ENCODE data around the gene RNPEP. TPM values are rescaled to one million over a fixed set of nuclear protein-coding genes. Genes with fewer than 3 reads are reported as not detected.
"Not testable (repeated sequence)": the region's sequence is repeated elsewhere in the genome, so short reads cannot be mapped to it uniquely, and the experiment has no call there.

The RNPEP gene
- total and polyA plus RNA-seq, 8 donors: 23.3 to 900 (median 50.5) TPM

- intact Hi-C loops (cut with DNase I; ENCODE audit: low total_unique reads): no loop called here
- no peak for DNase-seq
- H3K27ac ChIP-seq: no peak overlapping the region
- H3K4me1 ChIP-seq: peaks cover 12 to 23% (median 18%) of the 10 kb centered on the region in 4 donors
- no peaks in the 10 kb centered on the region for H3K27me3 ChIP-seq
- peaks cover 40 to 64% (median 62%) of the 10 kb centered on the region in 4 donors for H3K36me3 ChIP-seq
- no peak overlapping the region for H3K4me3 ChIP-seq
- H3K9me3 ChIP-seq: no peaks in the 10 kb centered on the region
- no peak for TF ChIP-seq POLR2AphosphoS5 (IDR thresholded peaks at IDR 0.05)
- no peak for TF ChIP-seq POLR2A (IDR thresholded peaks at IDR 0.05)
- TF ChIP-seq CTCF (IDR thresholded peaks at IDR 0.05): no peak
- no peak for TF ChIP-seq EP300 (IDR thresholded peaks at IDR 0.05)
- 84 to 95% (median 87%) methylated on average over 5 of the region's 5 CpGs for whole genome bisulfite sequencing, 5 donors
Observed at GRCh38 chr1:201958348-201958747, 24.1 kb upstream of the RNPEP start.

GRCh38 chr1:201962382-201962781 lies 20.1 kb upstream of the RNPEP start:
- H3K27me3 ChIP-seq; H3K9me3 ChIP-seq; H3K4me3 ChIP-seq; H3K4me1 ChIP-seq; H3K27ac ChIP-seq; DNase-seq; intact Hi-C loops (cut with DNase I; ENCODE audit: low total_unique reads): not testable (repeated sequence)
- peaks cover 59 to 99% (median 98%) of the 10 kb centered on the region in 4 donors for H3K36me3 ChIP-seq
- WGBS, 5 donors: 87 to 93% (median 91%) methylated on average over 10 of the region's 10 CpGs

- no peak overlapping the region for H3K4me3 ChIP-seq
- no peak for DNase-seq
- no peaks in the 10 kb centered on the region for H3K27me3 ChIP-seq
- WGBS, 5 donors: 71 to 85% (median 76%) methylated on average over 1 of the region's 1 CpG
- TF ChIP-seq POLR2A (IDR thresholded peaks at IDR 0.05) (no peak), EP300 (IDR thresholded peaks at IDR 0.05) (no peak), POLR2AphosphoS5 (IDR thresholded peaks at IDR 0.05) (no peak), CTCF (IDR thresholded peaks at IDR 0.05) (no peak)
- peaks cover 54 to 99% (median 98%) of the 10 kb centered on the region in 4 donors for H3K36me3 ChIP-seq
- peaks cover 0 to 4% (median 0%) of the 10 kb centered on the region in 4 donors for H3K4me1 ChIP-seq
- no peaks in the 10 kb centered on the region for H3K9me3 ChIP-seq
- no peak overlapping the region for H3K27ac ChIP-seq
- intact Hi-C loops (cut with DNase I; ENCODE audit: low total_unique reads): no loop called here
Observed at GRCh38 chr1:201964261-201964660, 18.2 kb upstream of the RNPEP start.

- 88 to 94% (median 90%) methylated on average over 5 of the region's 5 CpGs for WGBS, 5 donors
- DNase-seq: no peak
- intact Hi-C loops (cut with DNase I; ENCODE audit: low total_unique reads): no loop called here
- Histone ChIP-seq H3K27me3 (no peaks in the 10 kb centered on the region), H3K36me3 (peaks cover 55 to 99% (median 97%) of the 10 kb centered on the region in 4 donors), H3K4me3 (no peak overlapping the region), H3K9me3 (no peaks in the 10 kb centered on the region), H3K27ac (no peak overlapping the region), H3K4me1 (peaks cover 0 to 12% (median 0%) of the 10 kb centered on the region in 4 donors)
- TF ChIP-seq EP300 (IDR thresholded peaks at IDR 0.05) (no peak), CTCF (IDR thresholded peaks at IDR 0.05) (no peak), POLR2A (IDR thresholded peaks at IDR 0.05) (no peak), POLR2AphosphoS5 (IDR thresholded peaks at IDR 0.05) (no peak)
Observed at GRCh38 chr1:201966171-201966570, 16.3 kb upstream of the RNPEP start.

GRCh38 chr1:201968202-201968925 lies 14.1 kb upstream of the RNPEP start:
- no peak overlapping the region for H3K4me3 ChIP-seq
- TF ChIP-seq EP300 (IDR thresholded peaks at IDR 0.05): no peak
- no peak for TF ChIP-seq POLR2A (IDR thresholded peaks at IDR 0.05)
- no peak for TF ChIP-seq CTCF (IDR thresholded peaks at IDR 0.05)
- TF ChIP-seq POLR2AphosphoS5 (IDR thresholded peaks at IDR 0.05): no peak
- no peaks in the 10 kb centered on the region for H3K9me3 ChIP-seq
- 85 to 89% (median 86%) methylated on average over 16 of the region's 16 CpGs for WGBS, 5 donors
- H3K36me3 ChIP-seq: peaks cover 43 to 78% (median 75%) of the 10 kb centered on the region in 4 donors
- DNase-seq: no peak
- no peaks in the 10 kb centered on the region for H3K27me3 ChIP-seq
- no peak overlapping the region for H3K27ac ChIP-seq
- intact Hi-C loops (cut with DNase I; ENCODE audit: low total_unique reads): no loop called here
- peaks cover 0 to 23% (median 7%) of the 10 kb centered on the region in 4 donors for H3K4me1 ChIP-seq
